ENCODE results near the gene MANBA. TPM values are rescaled to one million over a fixed set of nuclear protein-coding genes. Genes with fewer than 3 reads are reported as not detected.

Gene MANBA
- polyA plus RNA-seq, 3 donors = 80.8 to 94.4 (median 88.7) TPM

- intact Hi-C loops (cut with micrococcal nuclease) = loop anchor here in 1 of 2 donors (10.0 kb wide), 1 partner anchor 67 kb away; the partner anchor contains the start of gene UBE2D3
- 83% methylated on average over 1 of the region's 1 CpG for WGBS (ENCODE audit: insufficient coverage)
- Histone ChIP-seq H3K27ac (ENCODE audit: low read depth in 1 of 2, low read length in 2 of 2) (peak overlapping the region; percentile 37 to 99), H3K4me3 (replicated peaks in 1 of 3; ENCODE audit: low read depth in 2 of 3, low read length in 3 of 3) (peak overlapping the region in 1 of 3 experiments; percentile 79), H3K36me3 (replicated peaks in 1 of 2; ENCODE audit: control insufficient read depth in 1 of 2, insufficient read depth in 2 of 2, low read length in 2 of 2) (peaks cover 0 to 8% of the 10 kb centered on the region in 2 donors), H3K4me1 (ENCODE audit: control insufficient read depth in 1 of 2, insufficient read depth in 2 of 2, low read length in 2 of 2) (peaks cover 39 to 43% of the 10 kb centered on the region in 2 donors), H4K20me1 (ENCODE audit: insufficient read depth, low read length) (peaks cover 44% of the 10 kb centered on the region), H3K9ac (ENCODE audit: insufficient read depth, low read length, poor library complexity, severe bottlenecking) (no peak overlapping the region), H3K4me2 (replicated peaks; ENCODE audit: extremely low read depth, low read length, poor library complexity, severe bottlenecking) (peak overlapping the region; percentile 92), H3K27me3 (ENCODE audit: control insufficient read depth in 2 of 2, insufficient read depth in 2 of 2, low read length in 2 of 2) (no peaks in the 10 kb centered on the region), H3K79me2 (ENCODE audit: insufficient read depth, low read length) (peaks cover 74% of the 10 kb centered on the region), H2AFZ (ENCODE audit: insufficient read depth, low read depth, low read length, poor library complexity, severe bottlenecking) (no peak overlapping the region), H3K9me3 (replicated peaks in 1 of 2; ENCODE audit: control insufficient read depth in 1 of 2, insufficient read depth in 1 of 2, low read length in 2 of 2) (no peaks in the 10 kb centered on the region)
- DNase-seq = no peak
- Mint-ChIP-seq H3K4me1 (peaks cover 50% of the 10 kb centered on the region), H3K9me3 (peaks cover 0 to 2% (median 0%) of the 10 kb centered on the region in 7 donors), H3K27ac (peak overlapping the region; percentile 57 to 99 (median 98)), H3K27me3 (ENCODE audit: low read depth in 3 of 3) (peaks cover 0 to 4% (median 2%) of the 10 kb centered on the region in 3 donors), H3K36me3 (peaks cover 15 to 37% of the 10 kb centered on the region in 2 donors), H3K4me3 (peak overlapping the region in 1 of 2 donors; percentile 49)
- TF ChIP-seq CTCF (IDR thresholded peaks at IDR 0.05) = no peak
Observed at GRCh38 chr4:102757681-102758080, 3.1 kb downstream of the MANBA start.

- Histone ChIP-seq H2AFZ (ENCODE audit: insufficient read depth, low read depth, low read length, poor library complexity, severe bottlenecking) (no peak overlapping the region), H3K27me3 (ENCODE audit: control insufficient read depth in 2 of 2, insufficient read depth in 2 of 2, low read length in 2 of 2) (no peaks in the 10 kb centered on the region), H4K20me1 (ENCODE audit: insufficient read depth, low read length) (peaks cover 81% of the 10 kb centered on the region), H3K4me1 (ENCODE audit: control insufficient read depth in 1 of 2, insufficient read depth in 2 of 2, low read length in 2 of 2) (peaks cover 43 to 49% of the 10 kb centered on the region in 2 donors), H3K36me3 (replicated peaks in 1 of 2; ENCODE audit: control insufficient read depth in 1 of 2, insufficient read depth in 2 of 2, low read length in 2 of 2) (peaks cover 13 to 38% of the 10 kb centered on the region in 2 donors), H3K9ac (ENCODE audit: insufficient read depth, low read length, poor library complexity, severe bottlenecking) (no peak overlapping the region), H3K4me3 (replicated peaks in 1 of 3; ENCODE audit: low read depth in 2 of 3, low read length in 3 of 3) (no peak overlapping the region), H3K4me2 (replicated peaks; ENCODE audit: extremely low read depth, low read length, poor library complexity, severe bottlenecking) (no peak overlapping the region), H3K9me3 (replicated peaks in 1 of 2; ENCODE audit: control insufficient read depth in 1 of 2, insufficient read depth in 1 of 2, low read length in 2 of 2) (no peaks in the 10 kb centered on the region), H3K79me2 (ENCODE audit: insufficient read depth, low read length) (peaks cover 99% of the 10 kb centered on the region), H3K27ac (ENCODE audit: low read depth in 1 of 2, low read length in 2 of 2) (no peak overlapping the region)
- Mint-ChIP-seq H3K4me1 (peaks cover 53% of the 10 kb centered on the region), H3K4me3 (no peak overlapping the region), H3K27me3 (ENCODE audit: low read depth in 3 of 3) (no peaks in the 10 kb centered on the region), H3K9me3 (no peaks in the 10 kb centered on the region), H3K36me3 (peaks cover 38 to 62% of the 10 kb centered on the region in 2 donors), H3K27ac (peak overlapping the region in 4 of 7 donors; percentile 18 to 78 (median 48))
- intact Hi-C loops (cut with micrococcal nuclease) = loop anchor here in 1 of 2 donors (10.0 kb wide), 1 partner anchor 71 kb away; the partner anchor contains the start of gene UBE2D3
- WGBS (ENCODE audit: insufficient coverage) = no CpG with 5 or more reads among the region's 2 CpGs
- no peak for TF ChIP-seq CTCF (IDR thresholded peaks at IDR 0.05)
- no peak for DNase-seq
Observed at GRCh38 chr4:102754044-102754443, 6.7 kb downstream of the MANBA start.
